Natural killer cell treated with Interleukin-12 subunit alpha and Interleukin-12 subunit beta and Interleukin-15 and Interleukin-18, amount 100 ng/mL, for 72 hours (primary cell): ENCODE results near the gene RAI14. TPM values are rescaled to one million over a fixed set of nuclear protein-coding genes. Genes with fewer than 3 reads are reported as not detected.

ENCODE experiments used
- ATAC-seq, 2 donors: fragments of 150-1000 bp; cut with Tn5 transposase in 1 of 2; sonication (Bioruptor Pico), chemical (Tn5 transposase) in 1 of 2; 2 replicates each; pipeline ENCODE4 v1.10.0; 2021
- DNase-seq: peaks from one replicate; pipeline ENCODE4 v3.0.0; 2022; ENCODE audit warnings: low spot score
- H3K27ac Mint-ChIP-seq, 2 donors: 1 replicate in 1 of 2; 2 replicates in 1 of 2; pipeline ENCODE4 v1.8.0; 2022; ENCODE audit warnings: mixed read lengths in 2 of 2, mild to moderate bottlenecking in 1 of 2, moderate library complexity in 1 of 2
- H3K27me3 Mint-ChIP-seq, 2 donors: 1 replicate in 1 of 2; 2 replicates in 1 of 2; pipeline ENCODE4 v1.8.0; 2022; ENCODE audit warnings: mixed read lengths in 2 of 2
- H3K36me3 Mint-ChIP-seq: one replicate; pipeline ENCODE4 v1.8.0; 2022; ENCODE audit warnings: mixed read lengths
- H3K4me1 Mint-ChIP-seq, 2 donors: 1 replicate in 1 of 2; 2 replicates in 1 of 2; pipeline ENCODE4 v1.8.0; 2022; ENCODE audit warnings: low read depth in 2 of 2, mixed read lengths in 2 of 2, mild to moderate bottlenecking in 1 of 2
- H3K4me3 Mint-ChIP-seq: one replicate; pipeline ENCODE4 v1.8.0; 2022; ENCODE audit warnings: mixed read lengths
- H3K9me3 Mint-ChIP-seq: 2 replicates; pipeline ENCODE4 v1.8.0; 2022; ENCODE audit warnings: mixed read lengths
- total RNA-seq, 2 donors: library from RNA; stranded (reverse); gene quantifications; one replicate each; pipeline ENCODE4 v1.2.3, GENCODE V29; 2022

RAI14 gene
- total RNA-seq: 1 to 10 TPM in 1 of 2 donors, under 1 TPM in 1; 0.93 to 1.1 TPM

- no peaks in the 10 kb centered on the region for H3K36me3 Mint-ChIP-seq
- DNase-seq (peak; percentile 72), ATAC-seq (peak; percentile 55 to 68)
- no peaks in the 10 kb centered on the region for H3K9me3 Mint-ChIP-seq
- peak within 1 kb of the TSS in 1 of 2 donors; percentile 76 for H3K27ac Mint-ChIP-seq
- peaks cover 21 to 52% of the 10 kb centered on the region in 2 donors for H3K27me3 Mint-ChIP-seq
- H3K4me1 Mint-ChIP-seq: peaks cover 16 to 18% of the 10 kb centered on the region in 2 donors
- peak within 1 kb of the TSS; percentile 91 for H3K4me3 Mint-ChIP-seq
Measured at GRCh38 chr5:34656001-34656699, at the start of gene RAI14. Gene RAI14 (plus strand): TSS chr5:34656328. CDS start chr5:34686920, 30,592 bp downstream.

- no peaks in the 10 kb centered on the region for H3K36me3 Mint-ChIP-seq
- peaks cover 6 to 9% of the 10 kb centered on the region in 2 donors for H3K27me3 Mint-ChIP-seq
- no peak overlapping the region for H3K4me3 Mint-ChIP-seq
- no peaks in the 10 kb centered on the region for H3K9me3 Mint-ChIP-seq
- ATAC-seq (no peak), DNase-seq (no peak)
- no peaks in the 10 kb centered on the region for H3K4me1 Mint-ChIP-seq
- no peak overlapping the region for H3K27ac Mint-ChIP-seq
Measured at GRCh38 chr5:34608368-34608767, 47.8 kb upstream of the RAI14 start.

- peaks cover 6 to 9% of the 10 kb centered on the region in 2 donors for H3K27me3 Mint-ChIP-seq
- H3K36me3 Mint-ChIP-seq: no peaks in the 10 kb centered on the region
- ATAC-seq: no peak
- no peak overlapping the region for H3K4me3 Mint-ChIP-seq
- H3K9me3 Mint-ChIP-seq: no peaks in the 10 kb centered on the region
- H3K4me1 Mint-ChIP-seq: no peaks in the 10 kb centered on the region
- no peak overlapping the region for H3K27ac Mint-ChIP-seq
- DNase-seq: no peak
Measured at GRCh38 chr5:34608859-34609648, 47.1 kb upstream of the RAI14 start.

- Mint-ChIP-seq H3K27ac (no peak overlapping the region), H3K4me1 (no peaks in the 10 kb centered on the region), H3K9me3 (no peaks in the 10 kb centered on the region), H3K4me3 (no peak overlapping the region), H3K27me3 (peaks cover 6 to 9% of the 10 kb centered on the region in 2 donors), H3K36me3 (no peaks in the 10 kb centered on the region)
- DNase-seq: no peak
- ATAC-seq: no peak
Measured at GRCh38 chr5:34609951-34610441, 46.1 kb upstream of the RAI14 start.

GRCh38 chr5:34610546-34610945, 45.6 kb upstream of the RAI14 start:
- ATAC-seq (no peak), DNase-seq (no peak)
- no peak overlapping the region for H3K27ac Mint-ChIP-seq
- peaks cover 6 to 9% of the 10 kb centered on the region in 2 donors for H3K27me3 Mint-ChIP-seq
- no peak overlapping the region for H3K4me3 Mint-ChIP-seq
- H3K36me3 Mint-ChIP-seq: no peaks in the 10 kb centered on the region
- H3K9me3 Mint-ChIP-seq: no peaks in the 10 kb centered on the region
- H3K4me1 Mint-ChIP-seq: no peaks in the 10 kb centered on the region

- Mint-ChIP-seq H3K36me3 (no peaks in the 10 kb centered on the region), H3K4me1 (no peaks in the 10 kb centered on the region), H3K9me3 (no peaks in the 10 kb centered on the region), H3K27ac (no peak overlapping the region), H3K4me3 (no peak overlapping the region), H3K27me3 (peaks cover 6 to 9% of the 10 kb centered on the region in 2 donors)
- DNase-seq: no peak
- no peak for ATAC-seq
Measured at GRCh38 chr5:34611464-34612415, 44.4 kb upstream of the RAI14 start.

GRCh38 chr5:34616651-34617050, 39.5 kb upstream of the RAI14 start:
- peaks cover 0 to 3% of the 10 kb centered on the region in 2 donors for H3K4me1 Mint-ChIP-seq
- H3K36me3 Mint-ChIP-seq: no peaks in the 10 kb centered on the region
- no peak for ATAC-seq

GRCh38 chr5:34618371-34619065, 37.6 kb upstream of the RAI14 start:
- no peaks in the 10 kb centered on the region for H3K9me3 Mint-ChIP-seq
- no peak for ATAC-seq
- H3K36me3 Mint-ChIP-seq: no peaks in the 10 kb centered on the region
- DNase-seq: no peak
- H3K27ac Mint-ChIP-seq: no peak overlapping the region
- peaks cover 9 to 17% of the 10 kb centered on the region in 2 donors for H3K27me3 Mint-ChIP-seq
- H3K4me3 Mint-ChIP-seq: no peak overlapping the region
- peaks cover 0 to 3% of the 10 kb centered on the region in 2 donors for H3K4me1 Mint-ChIP-seq

More at GRCh38 chr5:34616651-34617050, 39.5 kb upstream of the RAI14 start:
- Mint-ChIP-seq H3K27ac (no peak overlapping the region), H3K4me3 (no peak overlapping the region), H3K9me3 (no peaks in the 10 kb centered on the region), H3K27me3 (peaks cover 9 to 13% of the 10 kb centered on the region in 2 donors)
- DNase-seq: no peak

GRCh38 chr5:34620185-34620584, 35.9 kb upstream of the RAI14 start:
- no peak for ATAC-seq
- Mint-ChIP-seq H3K27ac (no peak overlapping the region), H3K9me3 (no peaks in the 10 kb centered on the region), H3K36me3 (no peaks in the 10 kb centered on the region), H3K4me3 (no peak overlapping the region), H3K4me1 (peaks cover 0 to 3% of the 10 kb centered on the region in 2 donors), H3K27me3 (peaks cover 9 to 17% of the 10 kb centered on the region in 2 donors)
- no peak for DNase-seq

GRCh38 chr5:34621277-34622097, 34.6 kb upstream of the RAI14 start:
- ATAC-seq: no peak
- no peaks in the 10 kb centered on the region for H3K9me3 Mint-ChIP-seq

GRCh38 chr5:34622098-34622400, 34.1 kb upstream of the RAI14 start:
- Mint-ChIP-seq H3K36me3 (no peaks in the 10 kb centered on the region), H3K4me1 (peaks cover 0 to 3% of the 10 kb centered on the region in 2 donors), H3K9me3 (no peaks in the 10 kb centered on the region), H3K4me3 (no peak overlapping the region), H3K27ac (no peak overlapping the region), H3K27me3 (peaks cover 9 to 17% of the 10 kb centered on the region in 2 donors)
- ATAC-seq (no peak), DNase-seq (no peak)

More at GRCh38 chr5:34621277-34622097, 34.6 kb upstream of the RAI14 start:
- Mint-ChIP-seq H3K27me3 (peaks cover 9 to 17% of the 10 kb centered on the region in 2 donors), H3K4me1 (peaks cover 0 to 3% of the 10 kb centered on the region in 2 donors), H3K36me3 (no peaks in the 10 kb centered on the region), H3K27ac (no peak overlapping the region), H3K4me3 (no peak overlapping the region)
- DNase-seq: no peak

- no peaks in the 10 kb centered on the region for H3K36me3 Mint-ChIP-seq
- ATAC-seq (no peak), DNase-seq (no peak)
- no peak overlapping the region for H3K4me3 Mint-ChIP-seq
- no peak overlapping the region for H3K27ac Mint-ChIP-seq
- H3K4me1 Mint-ChIP-seq: no peaks in the 10 kb centered on the region
- no peaks in the 10 kb centered on the region for H3K9me3 Mint-ChIP-seq
- H3K27me3 Mint-ChIP-seq: peaks cover 0 to 8% of the 10 kb centered on the region in 2 donors
Measured at GRCh38 chr5:34624691-34625090, 31.4 kb upstream of the RAI14 start.
